HepG2 (cell line): ENCODE measurements around the gene HECTD1. TPM values are rescaled to one million over a fixed set of nuclear protein-coding genes. Genes with fewer than 3 reads are reported as not detected.

Source experiments
- ATAC-seq: fragments of 200-7000 bp; cut with Tn5 transposase; 3 replicates; pipeline ENCODE4 v1.9.1; 2020; ENCODE audit warnings: mild to moderate bottlenecking, moderate library complexity
- BruUV-seq: library from RNA; stranded (reverse); fragments of 400-500 nt; replicated peaks from 2 replicates; lab custom pipeline; 2021; lab: Mats Ljungman, UMichigan
- CTCF ChIA-PET: fragments of 300-600 bp; formaldehyde crosslinking; extraction: SDS; loops from one replicate; lab custom pipeline; 2021; ENCODE audit warnings: low total read pairs, inconsistent platforms, low intra/inter-chr PET ratio; lab: Yijun Ruan, JAX
- POLR2A ChIA-PET: fragments of 350-600 bp; sonication (Branson Sonifier 250); formaldehyde crosslinking; loops from one replicate; lab custom pipeline; 2020; ENCODE audit warnings: antibody characterized with exemption, inconsistent platforms; lab: Yijun Ruan, JAX
- DNase-seq: peaks from one replicate; pipeline ENCODE4 v3.0.0-alpha.2; 2015; ENCODE audit warnings: low spot score
- FAIRE-seq: peaks from 3 replicates; lab custom pipeline; 2011; peaks lifted over from hg19 to GRCh38; lab: Jason Lieb, UNC
- H2AFZ ChIP-seq: one replicate; pipeline ENCODE4 v1.6.1; 2011; ENCODE audit warnings: low read length, inconsistent platforms
- H3K27ac ChIP-seq: fragments of 300-600 bp; 3 replicates; pipeline ENCODE4 v1.8.0; 2011; ENCODE audit warnings: mixed run types, mild to moderate bottlenecking, mixed read lengths, low read length, inconsistent platforms; ENCODE audit not compliant: insufficient read depth; ENCODE audit errors: extremely low read length
- H3K27me3 ChIP-seq, 2 experiments: fragments of 200-600 bp in 1 of 2; 2 replicates in 1 of 2; 3 replicates in 1 of 2; pipeline versions ENCODE4 v1.6.0 to v1.8.0; 2011; ENCODE audit warnings: low read length in 2 of 2, mild to moderate bottlenecking in 2 of 2, moderate library complexity in 2 of 2, inconsistent platforms in 1 of 2; ENCODE audit not compliant: insufficient read depth in 2 of 2, control insufficient read depth in 1 of 2
- H3K36me3 ChIP-seq, 2 experiments: fragments of 200-600 bp in 1 of 2; replicated peaks in 1 of 2; 2 replicates in 1 of 2; 3 replicates in 1 of 2; pipeline versions ENCODE4 v1.5.1 to v1.8.0; 2011; ENCODE audit warnings: low read length in 2 of 2, inconsistent platforms in 1 of 2; ENCODE audit not compliant: insufficient read depth in 2 of 2, control insufficient read depth in 1 of 2
- H3K4me1 ChIP-seq: 2 replicates; pipeline ENCODE4 v1.5.1; 2012; ENCODE audit warnings: low read length, inconsistent platforms; ENCODE audit not compliant: insufficient read depth
- H3K4me2 ChIP-seq: 2 replicates; pipeline ENCODE4 v1.6.0; 2011; ENCODE audit warnings: low read depth, low read length, inconsistent platforms
- H3K4me3 ChIP-seq, 3 experiments: fragments of 200-600 bp in 1 of 3; sonication (generic), shearing (Covaris generic) in 1 of 3; replicated peaks in 1 of 3; 2 replicates each; pipeline ENCODE4 v1.5.1; 2011 to 2016; ENCODE audit warnings: low read length in 3 of 3, inconsistent platforms in 2 of 3, low read depth in 2 of 3, mild to moderate bottlenecking in 2 of 3, control low read depth in 1 of 3, mixed read lengths in 1 of 3; ENCODE audit not compliant: insufficient read depth in 1 of 3
- H3K79me2 ChIP-seq: one replicate; pipeline ENCODE4 v1.6.1; 2011; ENCODE audit warnings: low read length, inconsistent platforms; ENCODE audit not compliant: insufficient read depth
- H3K9ac ChIP-seq: 2 replicates; pipeline ENCODE4 v1.6.0; 2011; ENCODE audit warnings: mild to moderate bottlenecking, low read depth, low read length, inconsistent platforms; ENCODE audit not compliant: insufficient read depth
- H3K9me3 ChIP-seq: 2 replicates; pipeline ENCODE4 v1.5.1; 2012; ENCODE audit warnings: mild to moderate bottlenecking, low read length
- H4K20me1 ChIP-seq: 2 replicates; pipeline ENCODE4 v1.6.0; 2011; ENCODE audit warnings: inconsistent platforms, mild to moderate bottlenecking, low read length, moderate library complexity; ENCODE audit not compliant: insufficient read depth
- KAT8 ChIP-seq: IDR thresholded peaks from 2 replicates; pipeline ENCODE4 v1.6.1; 2016; ENCODE audit warnings: missing genetic modification reagents, missing compliant biosample characterization
- KDM2A ChIP-seq: sonication (generic); formaldehyde crosslinking; IDR thresholded peaks from 2 replicates; pipeline ENCODE4 v1.4.0; 2020; ENCODE audit warnings: low read depth, missing genetic modification reagents, borderline replicate concordance
- MAX ChIP-seq: IDR thresholded peaks from 2 replicates; pipeline ENCODE4 v1.6.1; 2012; ENCODE audit warnings: inconsistent platforms
- NFATC3 ChIP-seq: sonication (generic); formaldehyde crosslinking; IDR thresholded peaks from 2 replicates; pipeline ENCODE4 v1.5.1; 2020; ENCODE audit warnings: mild to moderate bottlenecking, missing genetic modification reagents
- POGK ChIP-seq: sonication (generic); formaldehyde crosslinking; conservative IDR thresholded peaks from 2 replicates; pipeline ENCODE4 v1.8.0; 2022; ENCODE audit warnings: mild to moderate bottlenecking, moderate library complexity, missing genetic modification reagents
- RXRA ChIP-seq: sonication (generic); formaldehyde crosslinking; IDR thresholded peaks from 2 replicates; pipeline ENCODE4 v1.5.1; 2020; ENCODE audit warnings: missing genetic modification reagents
- SALL1 ChIP-seq: sonication (generic); formaldehyde crosslinking; IDR thresholded peaks from 2 replicates; pipeline ENCODE4 v1.8.0; 2022; ENCODE audit warnings: mild to moderate bottlenecking, missing genetic modification reagents
- WIZ ChIP-seq: sonication (generic); formaldehyde crosslinking; IDR thresholded peaks from 2 replicates; pipeline ENCODE4 v1.5.1; 2020; ENCODE audit warnings: mild to moderate bottlenecking, missing genetic modification reagents
- ZBTB49 ChIP-seq: sonication (generic); formaldehyde crosslinking; IDR thresholded peaks from 2 replicates; pipeline ENCODE4 v1.4.0; 2020; ENCODE audit warnings: missing genetic modification reagents, borderline replicate concordance
- ZNF143 ChIP-seq: sonication (generic); formaldehyde crosslinking; IDR thresholded peaks from 2 replicates; pipeline ENCODE4 v1.4.0; 2020; ENCODE audit warnings: missing genetic modification reagents
- ZNF549 ChIP-seq: sonication (generic); formaldehyde crosslinking; IDR thresholded peaks from 2 replicates; pipeline ENCODE4 v1.5.0; 2020; ENCODE audit warnings: missing genetic modification reagents
- ZNF557 ChIP-seq: sonication (generic); formaldehyde crosslinking; IDR thresholded peaks from 2 replicates; pipeline ENCODE4 v1.4.0; 2020; ENCODE audit warnings: missing genetic modification reagents
- ZNF563 ChIP-seq: sonication (generic); formaldehyde crosslinking; IDR thresholded peaks from 2 replicates; pipeline ENCODE4 v1.8.0; 2022; ENCODE audit warnings: mild to moderate bottlenecking, moderate library complexity, missing genetic modification reagents
- ZNF660 ChIP-seq: sonication (generic); formaldehyde crosslinking; IDR thresholded peaks from 2 replicates; pipeline ENCODE4 v1.5.1; 2020; ENCODE audit warnings: mild to moderate bottlenecking, low read depth, missing genetic modification reagents, borderline replicate concordance
- ZNF720 ChIP-seq: sonication (generic); formaldehyde crosslinking; IDR thresholded peaks from 2 replicates; pipeline ENCODE4 v1.4.0; 2020; ENCODE audit warnings: missing genetic modification reagents
- ZNF766 ChIP-seq: sonication (generic); formaldehyde crosslinking; IDR thresholded peaks from 2 replicates; pipeline ENCODE4 v1.5.0; 2020; ENCODE audit warnings: missing genetic modification reagents, borderline replicate concordance
- ZNF782 ChIP-seq: sonication (generic); formaldehyde crosslinking; IDR thresholded peaks from 2 replicates; pipeline ENCODE4 v1.4.0; 2020; ENCODE audit warnings: missing genetic modification reagents, mild to moderate bottlenecking, borderline replicate concordance
- WGBS: methylation state at CpG from one replicate; pipeline ENCODE4 v1.1.6; 2017; ENCODE audit warnings: low lambda C conversion rate; 5-methylcytosine and 5-hydroxymethylcytosine counted together
- in situ Hi-C: cut with HindIII; loops from 2 replicates; pipeline ENCODE4 v1.10.0; 2017; ENCODE audit warnings: low pct_unique_long_range_greater_than_20kb; ENCODE audit not compliant: extremely low pct_ligation_motif_present
- intact Hi-C: fragments of 100-400 bp; cut with micrococcal nuclease; formaldehyde crosslinking; loops from one replicate; pipeline ENCODE4 v1.10.0; 2022; ENCODE audit not compliant: unreplicated experiment
- polyA plus RNA-seq, 8 experiments: library from polyadenylated mRNA; depleted of rRNA in 3 of 8; stranded (reverse) in 7 of 8; unstranded in 1 of 8; fragments of >200 nt; fragmentation: Illumina TruSeq in 4 of 8; extraction: Trizol in 4 of 8; gene quantifications; 2 replicates each; pipeline versions ENCODE4 v1.2.1 to v1.2.3, GENCODE V29; 2011 to 2016; ENCODE audit warnings: low read depth in 4 of 8, missing spikeins in 1 of 8, mixed read lengths in 1 of 8; ENCODE audit not compliant: insufficient read depth in 1 of 8
- total RNA-seq, 5 experiments: library from RNA; depleted of rRNA; stranded (reverse); fragments of >200 nt; fragmentation: Illumina TruSeq; extraction: Trizol; gene quantifications; 2 replicates each; pipeline ENCODE4 v1.2.3, GENCODE V29; 2016; ENCODE audit warnings: low read depth in 1 of 5

HECTD1 gene
- total and polyA plus RNA-seq, 2 of the 13 experiments (the other 11 are each of a cell fraction or from before 2014, with no cell fraction given), result 312 to 560 TPM

- TF ChIP-seq ZNF782 (CRISPR knock-in tag), result no peak
- no peak for TF ChIP-seq ZNF549
- no peak for TF ChIP-seq WIZ (CRISPR knock-in tag)
- TF ChIP-seq, all 625 proteins: peak for 14
These were observed 45.3 kb upstream of the HECTD1 start (continued) for GRCh38 chr14:31252865-31253264.

GRCh38 chr14:31251028-31251958 is 43.7 kb upstream of the HECTD1 start:
- Histone ChIP-seq H3K9ac (no peak overlapping the region), H4K20me1 (no peaks in the 10 kb centered on the region), H3K4me2 (peak overlapping the region; percentile 5; the same call in 1 of the 2 replicates), H3K36me3 (no peaks in the 10 kb centered on the region), H3K4me3 (no peak overlapping the region), H3K4me1 (peaks cover 53% of the 10 kb centered on the region), H3K79me2 (no peaks in the 10 kb centered on the region), H3K27ac (no peak overlapping the region), H3K27me3 (no peaks in the 10 kb centered on the region), H2AFZ (peak overlapping the region; percentile 2), H3K9me3 (no peaks in the 10 kb centered on the region)
- FAIRE-seq (peak; percentile 46), ATAC-seq (peak; percentile 69), DNase-seq (no peak)
- intact Hi-C loops, result no loop called here
- no TSS peak for BruUV-seq
- in situ Hi-C loops, result no loop called here
- ChIA-PET POLR2A (interaction anchor here (0.6 to 1.5 kb wide), 6 partner anchors 9 to 43 kb away, joined by 3 to 15 read pairs (median 8); partner anchors contain the start of gene HECTD1), CTCF (no interaction called here)
- WGBS, result 78% methylated on average over 10 of the region's 10 CpGs
- TF ChIP-seq KAT8 (peak; percentile 22; the same call in 1 of the 2 replicates), ZNF720 (CRISPR knock-in tag) (no peak), POGK (0 out of 2 replicates have a peak, but pooled peaks have one; percentile 39), ZNF766 (peak; percentile 58; the same call in 1 of the 2 replicates), ZBTB49 (CRISPR knock-in tag) (no peak), RXRA (CRISPR knock-in tag) (peak; percentile 67; the same call in 1 of the 2 replicates), SALL1 (CRISPR knock-in tag) (peak; percentile 71; the same call in 1 of the 2 replicates), NFATC3 (no peak), ZNF143 (CRISPR knock-in tag) (peak; percentile 36; the same call in 1 of the 2 replicates), ZNF563 (CRISPR knock-in tag) (0 out of 2 replicates have a peak, but pooled peaks have one; percentile 33), ZNF660 (no peak), MAX (no peak), KDM2A (CRISPR knock-in tag) (0 out of 2 replicates have a peak, but pooled peaks have one; percentile 13), ZNF557 (no peak)
